Pulmonary artery endothelial cell (primary cell): ENCODE measurements around the gene DCTN3. TPM values are rescaled to one million over a fixed set of nuclear protein-coding genes. Genes with fewer than 3 reads are reported as not detected.
"Not testable (repeated sequence)": the region's sequence is repeated elsewhere in the genome, so short reads cannot be mapped to it uniquely, and the experiment has no call there.

Experiments
- DNase-seq: peaks from one replicate; pipeline ENCODE4 v3.0.0-alpha.2; 2011; ENCODE audit warnings: low read depth, low spot score
- total RNA-seq: library from RNA; depleted of rRNA; stranded (reverse); fragments of >200 nt; gene quantifications from 2 replicates; pipeline ENCODE4 v1.2.3, GENCODE V29; 2014

DCTN3 gene
- total RNA-seq, 1 donor from 2014 or later, result 101 TPM

GRCh38 chr9:34647084-34647403, 26.7 kb upstream of the DCTN3 start:
- no peak for DNase-seq

- peak; percentile 46 for DNase-seq
These were observed 26.2 kb upstream of the DCTN3 start, which contains the start of gene GALT for GRCh38 chr9:34646211-34647083. GALT (plus strand) TSS chr9:34646675; CDS start chr9:34646705, 30 bp downstream.

DNA sequence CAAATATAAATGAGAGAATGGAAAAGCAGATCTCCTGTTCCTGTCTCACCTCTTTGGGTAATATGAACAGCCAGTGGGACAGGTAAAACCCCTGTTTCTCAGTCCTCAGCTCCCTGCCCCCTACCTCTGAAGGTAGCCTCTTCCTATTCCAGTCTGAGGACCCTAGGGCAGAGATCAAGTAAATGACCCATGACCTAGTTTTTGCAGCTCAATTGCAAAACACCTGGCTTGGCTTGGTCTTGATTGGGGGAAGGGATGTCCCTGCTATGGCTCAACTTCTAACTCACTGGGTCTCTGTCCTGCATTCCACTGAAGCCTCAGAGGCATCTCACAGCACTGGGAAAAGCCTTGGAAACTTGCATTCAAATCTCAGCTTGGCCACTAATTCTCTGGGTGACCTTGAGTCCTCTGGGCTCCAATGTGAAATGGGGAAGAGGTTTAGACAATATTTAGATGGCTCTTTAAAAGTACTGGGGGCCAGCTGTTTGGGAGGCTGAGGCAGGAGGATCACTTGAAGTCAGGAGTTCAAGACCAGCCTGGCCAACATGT, 24.5 kb upstream of the DCTN3 start:
- no peak for DNase-seq

GRCh38 chr9:34642679-34643078, 22.4 kb upstream of the DCTN3 start:
- DNase-seq, result no peak

DNA sequence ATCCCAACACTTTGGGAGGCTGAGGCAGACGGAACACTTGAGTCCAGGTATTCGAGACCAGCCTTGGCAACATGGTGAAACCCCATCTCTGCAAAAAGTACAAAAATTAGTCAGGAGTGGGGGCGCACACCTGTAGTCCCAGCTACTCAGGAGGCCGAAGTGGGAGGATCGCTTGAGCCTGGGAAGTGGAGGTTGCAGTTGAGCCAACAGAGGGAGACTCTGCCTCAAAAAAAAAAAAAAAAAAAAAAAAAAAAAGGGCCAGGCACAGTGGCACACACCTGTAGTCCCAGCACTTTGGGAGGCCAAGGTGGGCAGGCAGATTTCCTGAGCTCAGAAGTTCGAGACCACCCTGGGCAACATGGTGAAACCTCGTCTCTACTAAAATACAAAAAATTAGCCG, 19.0 kb upstream of the DCTN3 start:
- not testable (repeated sequence) for DNase-seq

GRCh38 chr9:34638138-34638445, 17.8 kb upstream of the DCTN3 start:
- DNase-seq, result no peak

DNA sequence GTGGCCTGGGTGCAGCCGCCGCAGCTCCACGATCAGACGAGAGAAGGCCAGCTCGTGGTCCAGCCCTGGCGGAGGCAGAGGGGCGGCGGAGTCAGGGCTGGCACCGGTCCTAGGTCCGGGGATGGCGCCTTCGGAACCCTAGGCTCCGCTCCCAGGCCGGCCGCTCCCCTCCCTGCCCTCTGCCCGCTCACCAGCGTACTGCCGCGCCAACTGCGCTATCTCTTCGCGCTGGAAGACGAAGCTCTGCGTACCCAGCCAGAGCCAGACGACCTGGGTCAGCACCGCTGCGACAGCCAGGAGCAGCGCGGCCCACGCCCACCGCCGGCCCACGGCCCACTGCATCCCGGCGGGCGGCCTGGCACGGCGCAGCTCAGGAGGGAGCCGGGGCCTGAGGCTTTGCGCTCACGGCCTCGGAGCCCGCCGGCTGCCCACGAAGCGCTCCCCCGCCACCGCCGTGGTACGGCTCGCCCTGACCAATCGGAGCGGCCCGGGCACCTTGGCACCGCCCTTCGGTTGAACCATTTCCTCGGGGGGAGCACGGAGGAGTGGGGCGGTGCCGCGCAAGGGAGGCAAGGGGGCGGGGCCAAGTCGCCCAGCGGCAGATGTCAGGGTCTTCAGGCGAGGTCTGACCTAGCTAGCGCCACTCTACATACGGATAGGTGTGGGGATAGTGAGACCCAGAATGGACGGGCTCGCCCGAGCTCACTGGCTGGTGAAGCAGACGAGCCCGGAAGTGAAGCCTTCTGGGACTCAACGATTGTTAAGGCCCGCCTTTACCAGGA, 17.3 kb upstream of the DCTN3 start, which contains the start of gene SIGMAR1:
TSS of gene SIGMAR1 (minus strand) at position 432 of the 782 bp plus-strand sequence. CDS start at position 342, 90 bp downstream.
- peak; percentile 74 for DNase-seq

- DNase-seq, result no peak
These were observed 16.6 kb upstream of the DCTN3 start for GRCh38 chr9:34636791-34637355.

DNA sequence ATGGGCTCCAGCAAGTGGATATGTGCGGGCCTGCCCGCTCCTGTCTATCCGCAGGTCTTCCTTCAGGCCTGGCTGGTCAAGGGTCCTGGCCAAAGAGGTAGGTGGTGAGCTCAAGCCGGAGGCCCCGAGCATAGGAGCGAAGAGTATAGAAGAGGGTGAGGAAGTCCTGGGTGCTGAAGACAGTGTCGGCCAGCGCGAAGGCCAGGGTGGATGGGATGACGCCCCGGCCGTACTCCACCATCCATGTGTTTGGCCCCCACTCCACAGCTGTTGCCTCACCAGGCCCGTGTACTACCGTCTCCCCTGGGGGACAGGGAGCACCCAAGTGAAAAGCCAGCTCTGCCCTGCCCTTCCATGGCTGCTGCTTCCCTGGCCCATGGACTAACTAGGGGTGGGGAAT, 15.3 kb upstream of the DCTN3 start:
- DNase-seq, result no peak

GRCh38 chr9:34634551-34635248, 14.4 kb upstream of the DCTN3 start:
- DNase-seq, result no peak

- DNase-seq, result peak; percentile 29
These were observed 13.7 kb upstream of the DCTN3 start for GRCh38 chr9:34633851-34634550.

DNA sequence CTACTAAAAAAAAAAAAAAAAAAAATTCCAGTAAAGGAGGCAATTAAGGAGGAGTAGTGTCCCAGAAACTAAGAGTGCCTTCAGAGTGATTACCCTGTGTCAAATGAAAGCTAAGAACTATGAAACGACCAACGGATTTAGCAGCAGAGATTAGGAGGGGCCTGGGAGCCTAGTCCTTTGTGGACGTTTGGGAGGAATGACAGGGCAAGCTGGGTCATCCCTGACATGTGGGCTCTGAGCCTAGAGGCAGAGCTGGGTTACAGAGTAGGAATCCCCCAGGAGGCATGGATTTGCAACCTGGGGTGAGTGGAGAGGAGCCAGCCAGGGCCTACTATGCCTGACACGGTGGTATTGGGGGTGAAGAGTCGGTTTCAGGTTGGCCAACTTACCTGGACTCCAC, 12.9 kb upstream of the DCTN3 start:
- no peak for DNase-seq

DNA sequence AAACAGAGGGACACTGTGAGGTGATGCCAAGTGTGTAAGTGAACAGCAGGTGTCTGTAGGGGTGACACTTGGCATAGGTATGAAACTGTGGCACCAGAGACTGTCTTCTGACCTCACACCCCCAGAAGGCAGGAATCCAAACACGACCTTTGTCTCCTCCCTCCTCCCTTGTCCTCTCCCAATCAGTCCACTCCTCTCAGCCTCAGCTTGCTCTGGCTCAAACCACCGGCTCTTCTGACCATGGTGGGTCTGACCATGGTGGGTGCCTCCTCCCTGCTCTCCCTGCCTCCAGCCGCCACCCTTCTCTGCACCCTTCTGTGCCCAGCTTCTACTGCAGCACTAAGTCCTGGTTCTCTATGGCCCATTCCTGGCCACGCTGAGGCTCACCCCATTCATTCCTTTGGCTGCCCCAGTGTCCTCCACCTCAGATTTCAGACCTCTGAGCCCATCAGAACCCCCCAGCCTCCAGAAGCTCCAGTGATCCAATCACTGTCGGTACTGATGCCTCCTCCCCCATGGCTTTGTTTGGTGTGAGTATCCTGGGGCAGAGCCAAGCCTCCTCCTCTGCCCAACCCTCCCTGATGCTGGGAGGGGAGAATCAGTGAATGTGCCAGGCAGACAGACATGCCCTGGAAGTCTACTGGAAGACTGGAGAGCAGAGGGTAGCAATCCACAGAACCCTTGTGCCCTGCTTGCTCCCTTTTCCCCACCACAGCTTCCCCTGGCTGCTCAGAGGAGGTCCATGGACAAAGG, 10.3 kb upstream of the DCTN3 start:
- no peak for DNase-seq

- no peak for DNase-seq
These were observed 9.2 kb upstream of the DCTN3 start for GRCh38 chr9:34629491-34629808.

DNA sequence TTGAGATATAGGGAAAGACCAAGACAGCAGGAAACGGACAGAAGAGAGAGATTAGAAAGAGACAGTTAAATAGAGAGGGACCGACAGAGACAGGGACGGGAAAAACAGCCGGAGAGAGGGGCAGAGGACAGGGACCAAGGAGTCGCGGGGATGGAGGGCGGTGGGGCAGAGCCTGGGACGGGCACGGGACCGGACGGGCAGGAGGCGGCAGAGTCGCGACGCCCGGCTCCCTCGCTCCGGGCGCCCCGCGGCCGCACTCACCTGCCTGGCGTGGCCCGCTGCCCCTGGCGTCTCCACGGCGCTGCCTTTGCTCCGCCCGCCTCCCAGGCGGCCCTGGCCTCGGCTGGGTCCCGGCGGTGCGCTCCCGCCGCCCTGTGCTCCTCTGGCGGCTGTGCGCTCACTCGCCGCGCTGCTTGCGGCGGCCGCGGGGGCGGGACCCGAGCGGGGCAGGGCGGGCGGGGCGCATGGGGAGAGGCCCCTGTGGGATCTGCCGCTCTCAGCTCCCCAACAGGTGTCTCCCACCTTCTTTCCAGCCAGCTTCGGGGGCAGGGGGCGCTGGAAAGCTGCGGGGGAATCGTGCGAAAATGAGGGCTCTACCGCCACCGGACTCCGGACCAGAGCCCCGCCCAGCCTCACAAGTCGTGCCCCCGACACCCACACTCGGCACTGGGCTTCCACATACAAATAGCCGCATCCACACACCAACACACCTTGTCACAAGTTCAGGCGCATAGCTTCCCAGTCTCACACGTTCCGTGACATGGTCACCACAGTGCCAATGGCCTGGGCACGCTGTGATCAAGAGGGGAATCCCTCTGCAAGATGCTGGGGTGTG, 8.6 kb upstream of the DCTN3 start, which contains the start of gene ARID3C:
TSS of gene ARID3C (minus strand) at position 411 of the 835 bp plus-strand sequence. CDS start 1,052 bp downstream, outside the sequence.
- no peak for DNase-seq

DNA sequence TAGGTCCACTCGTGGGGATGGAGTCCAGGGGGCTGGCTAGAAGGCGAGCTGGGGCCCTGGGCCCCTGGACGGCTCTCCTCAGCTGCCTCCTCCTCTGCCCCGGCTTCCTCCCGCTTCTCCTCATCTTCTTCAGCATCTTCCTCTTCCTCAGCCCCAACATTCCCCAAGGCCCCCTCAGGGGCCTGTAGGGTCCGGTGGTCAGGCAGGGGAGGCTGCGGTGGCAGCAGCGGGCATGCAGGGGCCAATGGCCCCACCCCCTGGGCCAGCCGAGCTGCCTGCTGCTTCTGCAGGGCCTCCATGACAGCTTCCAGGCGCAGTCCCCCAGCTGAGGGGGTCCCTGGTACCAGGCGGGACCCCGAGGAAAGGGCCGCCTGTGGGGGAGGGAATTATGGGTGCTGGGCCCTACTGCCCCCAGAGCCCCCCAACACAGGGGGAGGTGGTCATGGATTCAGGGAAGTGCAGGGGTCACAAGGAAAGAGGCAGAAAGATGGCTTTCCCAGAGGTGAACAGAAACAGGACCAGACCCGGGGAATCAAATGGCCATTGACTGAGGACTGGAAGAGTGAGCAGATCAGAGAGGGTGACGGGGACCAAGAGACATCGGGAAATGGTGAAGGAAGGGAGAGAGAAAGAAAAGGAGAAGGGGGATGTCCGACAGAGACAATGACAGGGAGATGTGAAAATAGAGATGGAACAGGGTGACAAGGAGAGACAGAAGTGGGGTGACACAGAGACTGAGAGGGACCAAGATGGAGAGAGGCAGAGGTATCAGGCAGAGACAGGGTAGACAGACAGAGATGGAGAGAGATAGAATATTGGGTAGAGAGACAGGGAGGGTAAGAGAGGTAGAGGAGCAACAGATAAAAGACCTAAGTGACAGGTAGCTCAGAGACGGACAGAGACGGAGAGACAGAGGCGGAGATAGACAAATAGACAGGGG, 7.7 kb upstream of the DCTN3 start:
- no peak for DNase-seq

DNA sequence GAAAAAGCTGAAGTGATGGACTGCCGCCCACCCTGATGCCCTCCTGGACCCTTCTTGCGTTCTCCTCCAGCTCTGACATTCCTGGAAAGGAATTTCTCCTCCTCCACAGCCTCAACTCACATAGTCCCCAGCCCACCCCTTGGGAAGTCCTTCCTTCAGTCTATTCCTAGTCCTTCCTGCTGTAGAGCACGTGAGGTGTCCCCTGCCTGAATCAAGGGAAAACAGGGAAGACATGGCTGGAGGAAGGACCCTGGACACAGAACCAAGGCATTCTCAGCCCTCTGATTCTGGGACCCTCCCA, 4.8 kb upstream of the DCTN3 start:
- DNase-seq, result no peak

DNA sequence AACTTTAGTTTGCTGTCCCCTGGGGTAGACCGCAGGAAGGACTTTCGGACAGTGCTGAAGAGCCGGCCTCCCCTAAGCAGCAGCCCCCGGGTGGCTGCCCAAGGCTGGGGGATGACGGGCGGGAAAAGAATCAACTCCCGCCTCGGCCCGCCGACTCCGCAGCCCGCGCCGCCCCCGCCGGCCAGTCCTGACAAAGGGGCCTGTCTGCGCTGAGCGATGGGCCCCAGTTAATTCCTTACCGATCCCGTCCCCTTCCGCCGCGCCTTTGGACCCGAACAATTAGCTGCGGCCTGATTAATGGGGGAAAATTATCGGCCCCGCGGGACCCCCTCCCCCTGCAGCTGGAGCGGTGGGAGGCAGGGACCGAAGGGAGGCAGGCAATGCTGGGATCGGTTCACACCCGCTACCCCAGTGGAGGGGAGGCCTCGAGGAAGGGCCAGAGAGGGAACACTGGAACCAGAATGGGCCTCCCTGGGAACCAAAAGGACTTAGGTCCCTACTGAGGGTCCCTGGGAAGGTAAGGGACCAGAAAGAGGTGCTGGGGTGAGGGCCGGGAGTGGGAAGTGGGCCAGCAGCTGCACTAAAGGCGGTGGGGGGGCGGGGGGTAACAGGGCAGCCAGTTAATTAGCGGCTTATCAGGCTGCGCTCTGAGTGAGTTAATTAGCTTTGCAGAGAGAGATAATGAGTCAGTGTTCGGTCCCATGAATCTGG, 4.3 kb upstream of the DCTN3 start:
- no peak for DNase-seq
